IMR-90 (cell line): ENCODE measurements around the gene HEYL.

Source experiments
- CTCF ChIP-seq: conservative IDR thresholded peaks from 2 replicates; pipeline ENCODE4 v1.5.1; 2012; ENCODE audit warnings: mild to moderate bottlenecking, low read depth, low read length, improper control_type of control experiment
- POLR2A ChIP-seq: IDR thresholded peaks from 2 replicates; pipeline ENCODE4 v1.6.1; 2012; ENCODE audit warnings: mild to moderate bottlenecking, low read depth, low read length
- RAD21 ChIP-seq: IDR thresholded peaks from 2 replicates; pipeline ENCODE4 v1.6.1; 2012; ENCODE audit warnings: low read length, improper control_type of control experiment
- RFX5 ChIP-seq: IDR thresholded peaks from 2 replicates; pipeline ENCODE4 v1.8.0; 2012; ENCODE audit warnings: low read depth, mild to moderate bottlenecking, low read length, moderate library complexity
- SMC3 ChIP-seq: fragments of 150-350 bp; IDR thresholded peaks from 2 replicates; pipeline ENCODE4 v1.6.1; 2016; ENCODE audit warnings: low read depth, mild to moderate bottlenecking, antibody characterized with exemption, low read length, moderate library complexity

GRCh38 chr1:39683591-39684312, 44.3 kb upstream of the HEYL start:
- no peak for TF ChIP-seq RAD21
- no peak for TF ChIP-seq CTCF
- no peak for TF ChIP-seq POLR2A
- TF ChIP-seq SMC3, result no peak
- no peak for TF ChIP-seq RFX5
